ENCODE results near the gene FOXP1.

The FOXP1 gene

DNA sequence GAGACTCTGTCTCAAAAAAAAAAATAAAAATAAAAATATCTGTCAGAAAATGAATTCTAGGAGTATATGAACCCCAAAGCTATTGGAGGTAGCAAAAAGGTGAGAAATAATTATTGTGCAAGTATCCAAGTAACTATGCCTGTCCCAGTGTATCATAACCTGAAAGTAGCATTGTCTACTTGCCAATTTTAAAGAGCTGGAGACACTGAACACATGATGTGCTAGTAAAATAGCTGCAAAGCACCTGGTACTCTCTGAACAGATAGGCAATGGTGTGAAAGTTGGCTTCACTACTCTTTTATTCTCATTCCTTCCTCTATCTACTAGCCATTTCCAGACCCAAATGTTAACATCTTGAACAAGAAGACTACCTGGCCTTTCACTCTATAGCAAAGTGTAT, 208.9 kb downstream of the FOXP1 start:
- Histone ChIP-seq H3F3A (ENCODE audit: insufficient read depth) (no peaks in the 10 kb centered on the region), H2AFZ (ENCODE audit: low read depth, low read length, severe bottlenecking) (no peak overlapping the region), H4K20me1 (ENCODE audit: low read depth, low read length) (no peaks in the 10 kb centered on the region), H3K9ac (ENCODE audit: low read length) (no peak overlapping the region), H3K27me3 (ENCODE audit: low read length) (no peaks in the 10 kb centered on the region), H3K4me3 (ENCODE audit: insufficient read depth, low read length, poor library complexity, severe bottlenecking) (no peak overlapping the region), H3K27ac (ENCODE audit: low read depth, low read length) (no peak overlapping the region), H3K9me2 (replicated peaks; ENCODE audit: insufficient read depth, low read length) (no peaks in the 10 kb centered on the region), H3K79me2 (ENCODE audit: insufficient read depth, low read length) (no peaks in the 10 kb centered on the region), H3K9me3 (ENCODE audit: insufficient read depth, low read length) (no peaks in the 10 kb centered on the region), H3K4me2 (ENCODE audit: low read depth, low read length, poor library complexity, severe bottlenecking) (no peak overlapping the region), H3K36me3 (ENCODE audit: low read length) (no peaks in the 10 kb centered on the region)
- TF ChIP-seq, protein P1, sequence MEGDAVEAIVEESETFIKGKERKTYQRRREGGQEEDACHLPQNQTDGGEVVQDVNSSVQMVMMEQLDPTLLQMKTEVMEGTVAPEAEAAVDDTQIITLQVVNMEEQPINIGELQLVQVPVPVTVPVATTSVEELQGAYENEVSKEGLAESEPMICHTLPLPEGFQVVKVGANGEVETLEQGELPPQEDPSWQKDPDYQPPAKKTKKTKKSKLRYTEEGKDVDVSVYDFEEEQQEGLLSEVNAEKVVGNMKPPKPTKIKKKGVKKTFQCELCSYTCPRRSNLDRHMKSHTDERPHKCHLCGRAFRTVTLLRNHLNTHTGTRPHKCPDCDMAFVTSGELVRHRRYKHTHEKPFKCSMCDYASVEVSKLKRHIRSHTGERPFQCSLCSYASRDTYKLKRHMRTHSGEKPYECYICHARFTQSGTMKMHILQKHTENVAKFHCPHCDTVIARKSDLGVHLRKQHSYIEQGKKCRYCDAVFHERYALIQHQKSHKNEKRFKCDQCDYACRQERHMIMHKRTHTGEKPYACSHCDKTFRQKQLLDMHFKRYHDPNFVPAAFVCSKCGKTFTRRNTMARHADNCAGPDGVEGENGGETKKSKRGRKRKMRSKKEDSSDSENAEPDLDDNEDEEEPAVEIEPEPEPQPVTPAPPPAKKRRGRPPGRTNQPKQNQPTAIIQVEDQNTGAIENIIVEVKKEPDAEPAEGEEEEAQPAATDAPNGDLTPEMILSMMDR (IDR thresholded peaks at IDR 0.05; ENCODE audit: insufficient read depth, low read length, poor library complexity, severe bottlenecking): no peak
- no peak for TF ChIP-seq EZH2phosphoT487 (conservative IDR thresholded peaks at IDR 0.05; ENCODE audit: low read length)

DNA sequence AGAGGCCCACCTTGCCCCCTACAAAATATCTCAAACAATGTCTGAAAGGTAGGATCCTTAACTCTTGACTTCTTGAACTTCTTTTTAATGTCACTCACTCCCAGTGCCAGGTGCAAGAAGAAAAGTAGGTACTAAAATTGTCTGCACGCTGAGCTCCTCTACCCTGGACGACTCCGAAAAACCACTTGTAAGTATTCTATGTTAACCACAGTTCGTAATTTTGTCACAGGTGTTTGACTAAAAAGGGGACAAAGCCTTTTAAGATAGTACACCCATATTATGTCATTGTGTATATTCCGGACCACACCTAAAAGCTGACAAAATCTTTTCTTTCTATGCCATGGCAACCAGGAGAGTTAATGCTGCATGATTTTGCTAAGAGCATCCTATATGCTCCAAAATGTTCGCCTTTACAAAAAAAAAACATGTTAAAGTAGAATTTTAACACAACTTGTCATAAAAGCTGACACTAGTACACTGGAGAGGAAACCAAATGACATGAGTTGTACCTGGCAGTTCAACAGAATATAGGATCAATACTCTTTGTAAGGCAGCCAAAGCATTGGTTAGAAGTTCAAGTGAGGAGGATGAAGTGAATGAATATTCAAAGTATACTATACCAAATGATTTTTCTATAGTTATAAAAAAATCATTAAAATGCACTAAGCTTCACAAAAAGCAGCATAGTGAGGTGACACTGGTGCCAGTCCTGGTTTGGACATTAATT, 210.5 kb downstream of the FOXP1 start:
- Histone ChIP-seq H3K9me3 (ENCODE audit: insufficient read depth, low read length) (no peaks in the 10 kb centered on the region), H3K36me3 (ENCODE audit: low read length) (no peaks in the 10 kb centered on the region), H2AFZ (ENCODE audit: low read depth, low read length, severe bottlenecking) (no peak overlapping the region), H3K79me2 (ENCODE audit: insufficient read depth, low read length) (no peaks in the 10 kb centered on the region), H3K9ac (ENCODE audit: low read length) (no peak overlapping the region), H3K9me2 (replicated peaks; ENCODE audit: insufficient read depth, low read length) (no peaks in the 10 kb centered on the region), H3K27ac (ENCODE audit: low read depth, low read length) (no peak overlapping the region), H3F3A (ENCODE audit: insufficient read depth) (no peaks in the 10 kb centered on the region), H3K27me3 (ENCODE audit: low read length) (no peaks in the 10 kb centered on the region), H3K4me2 (ENCODE audit: low read depth, low read length, poor library complexity, severe bottlenecking) (peak overlapping the region; percentile 26), H3K4me3 (ENCODE audit: insufficient read depth, low read length, poor library complexity, severe bottlenecking) (no peak overlapping the region), H4K20me1 (ENCODE audit: low read depth, low read length) (no peaks in the 10 kb centered on the region)
- TF ChIP-seq EZH2phosphoT487 (conservative IDR thresholded peaks at IDR 0.05; ENCODE audit: low read length): no peak
- TF ChIP-seq, protein P1 (IDR thresholded peaks at IDR 0.05; ENCODE audit: insufficient read depth, low read length, poor library complexity, severe bottlenecking): no peak

DNA sequence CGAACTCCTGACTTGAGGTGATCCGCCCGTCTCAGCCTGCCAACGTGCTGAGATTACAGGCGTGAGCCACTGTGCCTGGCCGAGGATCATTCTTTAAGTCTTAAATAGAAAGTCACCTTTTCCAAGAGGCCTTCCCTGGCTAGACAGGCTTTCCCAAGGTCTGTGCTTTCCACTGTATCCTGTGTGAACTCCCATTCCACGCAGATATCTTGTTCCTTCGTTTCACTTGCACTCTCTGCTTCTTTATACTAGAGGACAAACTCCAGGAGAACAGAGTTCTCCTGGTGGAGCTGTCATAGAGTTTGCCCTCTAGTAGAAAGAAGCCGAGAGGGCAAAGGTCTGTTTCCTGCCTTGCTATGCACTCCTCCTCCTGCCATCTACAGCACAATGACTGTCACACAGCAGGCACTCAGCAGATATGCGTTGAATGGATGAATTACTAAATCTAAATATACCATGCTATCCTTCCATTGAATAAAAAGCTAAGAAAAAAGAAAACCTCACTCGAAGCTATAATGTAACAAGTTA, 211.2 kb downstream of the FOXP1 start:
- H3K27ac ChIP-seq (ENCODE audit: low read depth, low read length): no peak overlapping the region
- TF ChIP-seq, protein P1 (IDR thresholded peaks at IDR 0.05; ENCODE audit: insufficient read depth, low read length, poor library complexity, severe bottlenecking): no peak
- TF ChIP-seq EZH2phosphoT487 (conservative IDR thresholded peaks at IDR 0.05; ENCODE audit: low read length): no peak
- no peaks in the 10 kb centered on the region for H3K9me2 ChIP-seq (replicated peaks; ENCODE audit: insufficient read depth, low read length)
- H3K4me3 ChIP-seq (ENCODE audit: insufficient read depth, low read length, poor library complexity, severe bottlenecking): no peak overlapping the region
- no peaks in the 10 kb centered on the region for H4K20me1 ChIP-seq (ENCODE audit: low read depth, low read length)
- peak overlapping the region; percentile 14 for H3K4me2 ChIP-seq (ENCODE audit: low read depth, low read length, poor library complexity, severe bottlenecking)
- H3K9ac ChIP-seq (ENCODE audit: low read length): no peak overlapping the region
- no peak overlapping the region for H2AFZ ChIP-seq (ENCODE audit: low read depth, low read length, severe bottlenecking)
- H3K27me3 ChIP-seq (ENCODE audit: low read length): no peaks in the 10 kb centered on the region
- H3K79me2 ChIP-seq (ENCODE audit: insufficient read depth, low read length): no peaks in the 10 kb centered on the region
- H3K36me3 ChIP-seq (ENCODE audit: low read length): no peaks in the 10 kb centered on the region
- no peaks in the 10 kb centered on the region for H3F3A ChIP-seq (ENCODE audit: insufficient read depth)
- H3K9me3 ChIP-seq (ENCODE audit: insufficient read depth, low read length): no peaks in the 10 kb centered on the region

Data from SU-DHL-6 (cell line).